T-helper 17 cell (primary cell): Measurements from ENCODE around the gene IL31. TPM values are rescaled to one million over a fixed set of nuclear protein-coding genes. Genes with fewer than 3 reads are reported as not detected.
"Not testable (repeated sequence)": the region's sequence is repeated elsewhere in the genome, so short reads cannot be mapped to it uniquely, and the experiment has no call there.

Source experiments
- ATAC-seq: fragments of 150-1000 bp; cut with Tn5 transposase; 2 replicates; pipeline ENCODE4 v1.10.0; 2021; ENCODE audit warnings: mild to moderate bottlenecking, moderate library complexity
- DNase-seq, 3 donors: peaks; one replicate each; pipeline versions ENCODE4 v3.0.0 to v3.0.0-alpha.2; 2020 to 2021
- H3K9me3 ChIP-seq: one replicate; pipeline ENCODE4 v1.7.0; 2013; ENCODE audit warnings: low read length, mild to moderate bottlenecking; ENCODE audit not compliant: control insufficient read depth, poor library complexity, severe bottlenecking
- H3K27ac Mint-ChIP-seq: one replicate; pipeline ENCODE4 v1.8.0; 2022; ENCODE audit warnings: mild to moderate bottlenecking, moderate library complexity, mixed read lengths
- H3K27me3 Mint-ChIP-seq: one replicate; pipeline ENCODE4 v1.8.0; 2022; ENCODE audit warnings: mixed read lengths
- H3K36me3 Mint-ChIP-seq: one replicate; pipeline ENCODE4 v1.8.0; 2022; ENCODE audit warnings: low read depth, mixed read lengths
- H3K4me1 Mint-ChIP-seq: one replicate; pipeline ENCODE4 v1.8.0; 2022; ENCODE audit warnings: mild to moderate bottlenecking, mixed read lengths
- H3K4me3 Mint-ChIP-seq: one replicate; pipeline ENCODE4 v1.8.0; 2022; ENCODE audit warnings: mild to moderate bottlenecking, moderate library complexity, mixed read lengths
- total RNA-seq, 4 donors: library from RNA in 2 of 4; stranded (reverse) in 2 of 4; gene quantifications; one replicate each; pipeline ENCODE4 v1.2.3 and lab custom pipeline; 2022 to 2026

The IL31 gene
- total RNA-seq, 2 donors from 2014 or later = not detected

DNA sequence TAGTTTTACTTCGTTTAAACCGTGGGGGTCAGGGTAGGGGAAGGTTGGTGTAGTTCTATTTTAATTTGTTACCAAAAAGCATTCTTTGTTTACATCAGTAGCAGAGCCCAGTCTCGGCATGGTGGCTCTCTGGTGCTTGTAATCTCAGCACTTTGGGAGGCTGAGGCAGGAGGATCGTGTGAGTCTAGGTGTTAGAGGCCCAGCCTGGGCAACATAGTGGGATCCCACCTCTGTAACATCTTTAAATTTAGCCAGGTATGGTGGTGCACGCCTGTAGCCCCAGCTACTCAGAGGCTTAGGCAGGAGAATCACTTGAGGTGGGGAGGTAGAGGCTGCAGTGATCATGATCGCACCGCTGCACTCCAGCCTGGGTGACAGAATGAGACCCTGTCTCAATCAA is 11.1 kb upstream of the IL31 start:
- DNase-seq (no peak), ATAC-seq (no peak)
- peak overlapping the region; percentile 74 for H3K4me3 Mint-ChIP-seq
- no peaks in the 10 kb centered on the region for H3K9me3 ChIP-seq
- H3K4me1 Mint-ChIP-seq = peaks cover 3% of the 10 kb centered on the region
- H3K36me3 Mint-ChIP-seq = no peaks in the 10 kb centered on the region
- peaks cover 15% of the 10 kb centered on the region for H3K27me3 Mint-ChIP-seq
- H3K27ac Mint-ChIP-seq = no peak overlapping the region

DNA sequence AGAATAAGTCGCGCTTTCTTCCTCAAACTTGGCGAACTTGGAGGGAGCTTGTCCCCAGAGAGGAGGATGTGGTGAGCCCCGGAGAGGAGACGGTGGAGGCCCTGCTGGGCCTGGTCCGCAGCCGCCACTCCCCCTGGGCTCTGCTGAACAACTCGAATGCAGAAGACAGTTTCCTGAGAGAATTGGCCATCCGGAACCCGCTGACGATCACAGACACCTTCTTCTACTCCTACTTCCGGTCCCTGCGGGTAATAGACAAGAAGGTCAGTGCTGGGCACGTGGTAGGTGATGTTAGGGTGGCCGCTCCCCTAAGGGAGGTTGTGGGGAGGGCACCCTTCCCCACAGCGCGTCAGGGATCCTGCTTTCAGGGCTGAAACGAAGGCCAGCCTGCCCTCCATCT is 10.5 kb upstream of the IL31 start:
- H3K9me3 ChIP-seq = no peaks in the 10 kb centered on the region
- Mint-ChIP-seq H3K4me1 (peaks cover 3% of the 10 kb centered on the region), H3K36me3 (no peaks in the 10 kb centered on the region), H3K27ac (no peak overlapping the region), H3K4me3 (peak overlapping the region; percentile 74), H3K27me3 (peaks cover 15% of the 10 kb centered on the region)
- DNase-seq (no peak), ATAC-seq (no peak)

DNA sequence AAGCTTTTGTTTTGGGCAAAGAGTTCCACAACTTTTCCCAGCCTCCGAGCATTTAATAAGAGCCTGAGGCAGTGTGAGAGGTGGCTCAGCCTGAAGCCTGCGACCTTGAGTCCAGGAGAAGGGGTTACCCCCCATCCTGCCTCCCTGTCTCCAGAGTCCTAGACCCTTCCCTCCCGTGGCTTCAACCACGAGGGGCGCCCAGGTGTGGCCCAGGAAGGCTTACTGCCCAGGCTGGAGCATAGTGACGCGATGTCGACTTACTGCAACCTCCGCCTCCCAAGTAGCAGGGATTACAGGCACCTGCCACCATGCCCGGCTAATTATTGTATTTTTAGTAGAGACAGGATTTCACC is 9.5 kb upstream of the IL31 start:
- ATAC-seq = no peak
- Mint-ChIP-seq H3K27me3 (peaks cover 19% of the 10 kb centered on the region), H3K27ac (no peak overlapping the region), H3K36me3 (no peaks in the 10 kb centered on the region), H3K4me3 (peak overlapping the region; percentile 74), H3K4me1 (peaks cover 3% of the 10 kb centered on the region)
- no peaks in the 10 kb centered on the region for H3K9me3 ChIP-seq
- no peak for DNase-seq

DNA sequence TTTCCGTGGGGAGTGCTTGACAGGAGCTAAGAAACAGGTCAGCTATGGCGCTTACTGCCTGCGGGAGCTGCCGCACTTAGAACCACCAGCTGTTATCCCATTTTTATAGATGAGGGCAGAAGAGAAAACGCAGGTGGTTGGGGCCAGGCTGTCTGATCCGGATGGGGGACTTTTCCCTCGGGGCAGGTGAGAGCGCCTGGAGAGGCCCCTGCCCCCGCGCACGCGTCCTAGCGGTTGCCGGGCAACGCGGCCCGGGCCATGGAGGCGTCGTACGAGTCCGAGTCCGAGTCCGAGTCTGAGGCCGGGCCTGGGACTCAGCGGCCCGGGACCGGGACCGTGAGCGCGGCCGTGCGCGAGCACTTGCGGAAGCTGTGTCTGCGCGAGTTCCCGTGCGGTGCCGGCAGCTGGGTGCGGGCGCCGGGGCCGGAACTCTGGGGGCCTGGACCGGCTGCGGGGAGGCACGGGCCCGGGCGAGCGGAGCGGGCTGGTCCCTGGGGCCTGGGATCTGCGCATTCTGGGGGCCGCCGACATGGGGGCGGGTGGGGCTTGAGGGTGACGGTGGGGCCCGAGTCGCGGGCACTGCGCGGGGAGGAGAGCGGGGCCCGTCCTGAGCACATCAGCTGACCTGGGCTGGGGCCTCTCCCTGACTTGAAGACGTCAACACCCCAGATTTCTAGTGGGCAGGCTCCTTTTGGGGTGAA is 9.0 kb upstream of the IL31 start, which contains the start of gene LRRC43:
Gene LRRC43, plus strand, starts transcription at position 237 of the 701 bp plus-strand sequence. Its CDS starts 22 bp downstream, at position 259.
- H3K36me3 Mint-ChIP-seq = no peaks in the 10 kb centered on the region
- peak; percentile 76 for ATAC-seq
- H3K27me3 Mint-ChIP-seq = peaks cover 19% of the 10 kb centered on the region
- H3K27ac Mint-ChIP-seq = no peak within 1 kb of the TSS
- H3K4me3 Mint-ChIP-seq = peak within 1 kb of the TSS; percentile 85
- peaks cover 3% of the 10 kb centered on the region for H3K4me1 Mint-ChIP-seq
- DNase-seq = peak in 1 of 3 donors; percentile 14
- no peaks in the 10 kb centered on the region for H3K9me3 ChIP-seq

DNA sequence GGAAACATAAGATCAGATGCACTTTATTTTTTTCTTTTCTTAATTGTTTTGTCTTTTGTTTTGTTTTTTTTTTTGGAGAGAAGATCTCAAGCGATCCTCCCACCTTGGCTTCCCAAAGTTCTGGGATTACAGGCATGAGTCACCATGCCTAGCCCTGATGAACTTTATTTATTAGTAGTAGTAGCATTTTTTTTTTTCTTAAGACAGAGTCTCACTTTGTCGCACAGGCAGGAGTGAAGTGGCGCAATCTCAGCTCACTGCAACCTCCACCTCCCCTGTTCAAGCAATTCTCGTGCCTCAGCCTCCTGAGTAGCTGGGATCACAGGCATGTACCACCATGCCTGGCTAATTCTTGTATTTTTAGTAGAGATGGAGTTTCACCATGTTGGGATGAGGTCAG is 2.5 kb upstream of the IL31 start:
- H3K9me3 ChIP-seq, H3K4me1 Mint-ChIP-seq, H3K36me3 Mint-ChIP-seq, H3K27ac Mint-ChIP-seq, DNase-seq, ATAC-seq, H3K4me3 Mint-ChIP-seq: not testable (repeated sequence)
- H3K27me3 Mint-ChIP-seq = peaks cover 36% of the 10 kb centered on the region

DNA sequence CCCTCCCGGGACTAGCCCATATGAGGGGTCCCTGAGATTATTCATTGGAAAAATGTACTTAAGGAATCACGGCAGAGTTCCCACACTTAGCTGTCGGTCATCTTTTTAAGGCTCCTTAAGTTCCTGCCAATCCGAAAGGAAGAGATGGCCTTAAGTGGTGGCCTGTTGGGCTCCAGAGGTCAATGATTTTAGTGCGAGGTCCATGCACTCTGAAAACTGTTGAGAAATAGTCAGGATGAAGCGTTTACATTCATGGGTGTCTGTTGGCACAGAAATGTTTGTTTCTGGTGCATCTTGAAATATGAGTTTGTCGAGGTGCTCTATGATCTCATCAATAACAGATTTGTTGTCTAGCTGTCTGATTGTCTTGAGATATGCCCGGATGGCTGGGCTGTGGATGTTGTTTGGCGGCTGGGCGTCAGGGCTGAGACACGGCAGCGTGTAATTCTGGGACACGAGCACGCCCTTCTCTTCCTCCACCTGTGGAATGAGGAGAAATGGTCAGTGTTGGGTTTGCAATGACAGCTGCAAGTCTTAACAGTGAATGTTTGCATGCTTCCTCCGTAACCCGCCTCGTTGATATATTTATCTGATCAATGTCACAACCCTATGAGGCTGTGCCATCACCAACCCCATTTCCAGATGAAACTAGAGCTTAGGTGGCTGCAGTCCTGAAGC is 1.6 kb downstream of the IL31 start:
- no peak overlapping the region for H3K27ac Mint-ChIP-seq
- H3K9me3 ChIP-seq = no peaks in the 10 kb centered on the region
- H3K4me3 Mint-ChIP-seq = no peak overlapping the region
- H3K27me3 Mint-ChIP-seq = peaks cover 38% of the 10 kb centered on the region
- ATAC-seq (no peak), DNase-seq (no peak)
- no peaks in the 10 kb centered on the region for H3K4me1 Mint-ChIP-seq
- no peaks in the 10 kb centered on the region for H3K36me3 Mint-ChIP-seq

DNA sequence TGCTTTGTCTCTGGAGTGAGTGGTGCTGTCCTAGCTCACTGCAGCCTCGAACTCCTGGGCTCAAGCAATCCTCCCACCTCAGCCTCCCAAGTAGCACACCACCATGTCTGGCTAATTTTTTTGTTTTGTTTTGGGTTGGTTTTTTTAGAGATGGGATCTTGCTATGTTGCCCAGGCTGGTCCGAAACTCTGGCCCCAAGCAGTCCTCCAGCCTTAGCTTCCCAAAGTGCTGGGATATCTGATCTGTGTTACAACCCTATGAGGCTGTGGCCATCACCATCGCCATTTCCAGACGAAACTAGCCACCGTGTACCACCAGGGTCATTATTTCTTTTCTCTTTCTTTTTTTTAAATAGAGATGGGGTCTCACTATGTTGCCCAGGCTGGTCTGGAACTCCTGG is 2.6 kb downstream of the IL31 start:
- no peaks in the 10 kb centered on the region for H3K9me3 ChIP-seq
- H3K27me3 Mint-ChIP-seq = peaks cover 38% of the 10 kb centered on the region
- no peak overlapping the region for H3K27ac Mint-ChIP-seq
- DNase-seq (no peak), ATAC-seq (no peak)
- H3K4me1 Mint-ChIP-seq = no peaks in the 10 kb centered on the region
- no peaks in the 10 kb centered on the region for H3K36me3 Mint-ChIP-seq
- no peak overlapping the region for H3K4me3 Mint-ChIP-seq

DNA sequence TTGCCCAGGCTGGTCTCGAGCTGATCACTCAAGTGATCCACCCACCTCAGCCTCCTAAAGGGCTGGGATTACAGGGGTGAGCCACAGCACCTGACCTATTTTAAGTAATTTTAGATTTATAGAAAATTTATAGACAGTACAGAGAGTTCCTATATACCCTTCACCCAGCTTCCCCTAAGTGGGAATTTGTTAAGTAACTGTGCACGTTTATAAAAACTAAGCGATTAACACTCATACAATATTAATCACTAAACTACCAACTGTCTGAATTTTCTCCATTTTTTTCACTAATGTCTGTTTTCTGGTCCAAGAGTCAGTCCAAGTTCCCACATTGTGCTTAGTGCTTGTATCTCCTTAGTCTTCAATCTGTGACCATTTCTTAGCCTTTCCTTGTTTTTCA is 5.5 kb downstream of the IL31 start:
- Mint-ChIP-seq H3K4me1 (no peaks in the 10 kb centered on the region), H3K36me3 (no peaks in the 10 kb centered on the region), H3K27ac (no peak overlapping the region), H3K4me3 (no peak overlapping the region), H3K27me3 (peaks cover 34% of the 10 kb centered on the region)
- no peak for ATAC-seq
- DNase-seq = no peak
- no peaks in the 10 kb centered on the region for H3K9me3 ChIP-seq

DNA sequence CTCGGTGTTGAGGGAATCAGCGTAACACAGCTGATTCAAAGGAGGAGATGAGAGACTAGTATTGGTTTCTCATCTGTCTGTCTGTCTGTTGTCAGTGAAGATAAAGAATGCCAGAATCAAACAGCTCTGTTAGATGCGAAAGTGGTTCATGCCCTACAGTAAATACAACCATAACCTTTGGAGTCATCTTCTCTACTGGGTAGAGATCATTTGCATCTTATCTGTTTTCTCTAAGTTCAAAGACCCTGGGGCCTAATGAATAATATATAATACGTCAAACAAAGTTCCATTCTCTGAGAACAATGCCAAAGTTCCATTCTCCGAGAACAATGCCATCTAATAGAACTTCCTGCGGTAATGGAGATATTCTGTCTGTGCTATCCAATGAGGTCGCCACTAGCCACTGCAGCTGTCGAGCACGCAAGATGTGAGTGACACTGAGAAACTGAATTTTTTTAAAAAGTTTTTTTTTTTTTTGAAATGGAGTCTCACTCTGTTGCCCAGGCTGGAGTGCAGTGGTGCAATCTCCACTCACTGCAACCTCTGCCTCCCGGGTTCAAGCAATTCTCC is 6.6 kb downstream of the IL31 start:
- H3K27me3 Mint-ChIP-seq = peaks cover 34% of the 10 kb centered on the region
- no peak for ATAC-seq
- no peak for DNase-seq
- H3K27ac Mint-ChIP-seq = no peak overlapping the region
- H3K36me3 Mint-ChIP-seq = no peaks in the 10 kb centered on the region
- H3K4me3 Mint-ChIP-seq = no peak overlapping the region
- H3K4me1 Mint-ChIP-seq = no peaks in the 10 kb centered on the region
- H3K9me3 ChIP-seq = no peaks in the 10 kb centered on the region

DNA sequence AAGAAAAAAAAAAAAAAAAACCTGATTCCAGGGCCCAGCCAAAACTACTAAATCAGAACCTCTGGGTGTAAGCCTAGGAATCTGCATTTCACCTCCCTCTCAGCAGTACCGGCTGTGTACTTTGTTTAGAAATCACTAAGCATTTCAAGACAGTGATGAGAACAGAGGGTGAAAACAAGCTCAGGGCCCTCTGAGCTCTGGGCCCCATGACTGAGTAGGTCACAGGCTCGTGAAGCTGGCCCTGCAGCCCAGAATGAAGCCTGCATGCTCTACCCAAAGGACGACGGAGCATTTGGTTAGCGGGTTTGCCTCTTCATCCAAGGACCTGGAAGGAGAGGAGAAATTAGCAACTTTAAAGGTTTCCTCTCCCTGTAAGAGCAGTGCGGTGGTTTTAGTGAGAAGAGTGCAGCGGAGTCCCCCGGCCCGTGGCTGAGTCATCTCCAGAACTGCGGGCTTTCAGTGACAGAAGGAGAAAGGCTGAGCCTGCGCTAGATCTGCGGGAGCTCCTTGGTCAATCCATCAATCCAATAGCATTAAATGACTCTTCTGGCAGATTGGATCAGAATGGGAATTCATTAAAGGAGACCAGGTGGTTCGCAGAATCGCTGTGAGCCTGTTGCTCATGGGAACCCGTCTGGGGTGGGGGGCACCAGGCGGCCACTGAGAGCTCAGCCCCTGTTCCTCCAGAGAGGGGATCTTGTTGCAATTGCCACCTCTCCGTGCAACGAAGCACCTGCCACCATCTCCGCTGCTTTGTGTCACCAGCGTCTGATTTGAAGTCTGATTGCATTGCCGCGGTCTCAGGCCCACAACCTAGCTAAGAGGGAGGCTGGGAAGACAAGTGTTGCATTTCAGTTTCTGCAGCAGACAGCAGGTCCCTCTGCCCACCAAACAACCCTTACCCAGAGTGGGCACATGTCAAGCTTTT is 7.3 kb downstream of the IL31 start:
- Mint-ChIP-seq H3K27me3 (peaks cover 34% of the 10 kb centered on the region), H3K36me3 (no peaks in the 10 kb centered on the region), H3K27ac (no peak overlapping the region), H3K4me3 (no peak overlapping the region), H3K4me1 (no peaks in the 10 kb centered on the region)
- DNase-seq = no peak
- H3K9me3 ChIP-seq = no peaks in the 10 kb centered on the region
- ATAC-seq = peak; percentile 73

DNA sequence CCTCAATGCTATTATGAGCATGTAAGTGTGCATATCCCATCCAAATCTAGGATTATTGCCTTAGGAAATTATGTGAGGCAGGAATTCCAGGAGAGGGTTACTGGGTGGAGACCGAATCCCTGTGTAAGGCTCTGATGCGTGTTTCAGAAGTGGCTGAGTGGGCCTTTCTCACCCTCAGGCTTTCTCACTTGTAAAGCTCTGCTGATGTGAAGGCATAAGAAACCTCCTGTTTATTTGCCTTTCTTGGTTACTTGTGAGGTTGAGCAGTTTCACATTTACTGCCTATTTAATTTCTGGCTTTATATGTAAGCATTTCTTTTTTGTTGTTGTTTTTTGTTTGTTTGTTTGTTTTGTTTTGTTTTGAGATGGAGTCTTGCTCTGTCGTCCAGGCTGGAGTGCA is 11.0 kb downstream of the IL31 start:
- H3K4me1 Mint-ChIP-seq = no peaks in the 10 kb centered on the region
- H3K27me3 Mint-ChIP-seq = peaks cover 27% of the 10 kb centered on the region
- no peaks in the 10 kb centered on the region for H3K36me3 Mint-ChIP-seq
- ATAC-seq (no peak), DNase-seq (no peak)
- H3K4me3 Mint-ChIP-seq = no peak overlapping the region
- H3K9me3 ChIP-seq = no peaks in the 10 kb centered on the region
- H3K27ac Mint-ChIP-seq = no peak overlapping the region

DNA sequence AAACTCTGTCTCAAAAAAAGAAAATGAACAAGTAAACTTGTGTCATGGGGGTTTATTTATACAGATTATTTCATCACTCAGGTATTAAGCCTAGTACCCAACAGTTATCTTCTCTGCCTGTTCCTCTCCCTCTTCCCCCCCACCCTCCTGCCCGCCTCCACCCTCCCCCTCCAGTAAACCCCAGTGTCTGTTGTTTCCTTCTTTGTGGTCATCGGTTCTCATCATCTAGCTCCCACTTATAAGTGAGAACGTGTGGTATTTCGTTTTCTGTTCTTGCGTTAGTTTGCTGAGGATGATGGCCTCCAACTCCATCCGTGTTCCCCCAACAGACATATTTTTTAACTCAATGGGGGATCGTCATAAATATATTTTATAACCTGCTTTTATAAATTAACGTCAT is 12.3 kb downstream of the IL31 start:
- H3K4me3 Mint-ChIP-seq = no peak overlapping the region

DNA sequence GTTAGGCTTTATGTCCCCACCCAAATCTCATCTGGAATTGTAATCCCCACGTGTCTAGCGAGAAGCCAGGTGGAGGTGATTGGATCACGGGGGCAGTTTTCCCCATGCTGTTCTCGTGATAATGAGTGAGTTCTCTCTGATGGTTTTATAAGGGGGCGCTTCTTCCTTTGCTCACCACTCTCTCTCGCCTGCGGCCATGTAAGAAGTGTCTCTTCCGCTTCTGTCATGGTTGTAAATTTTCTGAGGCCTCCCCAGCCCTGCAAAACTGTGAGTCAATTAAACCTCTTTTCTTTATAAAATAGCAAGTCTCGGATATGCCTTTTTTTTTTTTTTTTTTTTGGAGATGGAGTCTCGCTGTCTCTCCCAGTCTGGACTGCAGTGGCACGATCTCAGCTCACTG is 13.3 kb downstream of the IL31 start:
- Mint-ChIP-seq H3K4me3 (no peak overlapping the region), H3K27me3 (peaks cover 17% of the 10 kb centered on the region), H3K36me3 (no peaks in the 10 kb centered on the region), H3K27ac (no peak overlapping the region), H3K4me1 (no peaks in the 10 kb centered on the region)
- ATAC-seq (no peak), DNase-seq (no peak)
- H3K9me3 ChIP-seq = no peaks in the 10 kb centered on the region

More for the DNA sequence above, 12.3 kb downstream of the IL31 start:
- DNase-seq (no peak), ATAC-seq (no peak)
- H3K36me3 Mint-ChIP-seq = no peaks in the 10 kb centered on the region
- no peaks in the 10 kb centered on the region for H3K9me3 ChIP-seq
- no peak overlapping the region for H3K27ac Mint-ChIP-seq
- no peaks in the 10 kb centered on the region for H3K4me1 Mint-ChIP-seq
- H3K27me3 Mint-ChIP-seq = peaks cover 19% of the 10 kb centered on the region
